ENCODE measurements around the gene RASAL2.
"Not testable (repeated sequence)": the region's sequence is repeated elsewhere in the genome, so short reads cannot be mapped to it uniquely, and the experiment has no call there.

The RASAL2 gene

GRCh38 chr1:178301141-178301540, 207.2 kb downstream of the RASAL2 start:
- no peak for DNase-seq

GRCh38 chr1:178307264-178307663, 213.4 kb downstream of the RASAL2 start:
- DNase-seq: no peak

GRCh38 chr1:178308438-178308837, 214.5 kb downstream of the RASAL2 start:
- no peak for DNase-seq

GRCh38 chr1:178310685-178311105, 216.8 kb downstream of the RASAL2 start:
- peak; percentile 74 for DNase-seq

GRCh38 chr1:178311164-178311563, 217.3 kb downstream of the RASAL2 start:
- DNase-seq: no peak

- not testable (repeated sequence) for DNase-seq
Observed at GRCh38 chr1:178320280-178320982, 226.5 kb downstream of the RASAL2 start.

GRCh38 chr1:178323067-178323466, 229.2 kb downstream of the RASAL2 start:
- no peak for DNase-seq

- no peak for DNase-seq
Observed at GRCh38 chr1:178324003-178324402, 230.1 kb downstream of the RASAL2 start.

GRCh38 chr1:178328728-178329127, 234.8 kb downstream of the RASAL2 start:
- no peak for DNase-seq

- no peak for DNase-seq
Observed at GRCh38 chr1:178330153-178330552, 236.2 kb downstream of the RASAL2 start.

GRCh38 chr1:178330848-178331497, 237.1 kb downstream of the RASAL2 start:
- no peak for DNase-seq

GRCh38 chr1:178335426-178335825, 241.5 kb downstream of the RASAL2 start:
- no peak for DNase-seq

- DNase-seq: no peak
Observed at GRCh38 chr1:178337091-178337706, 243.3 kb downstream of the RASAL2 start.

- DNase-seq: no peak
Observed at GRCh38 chr1:178339834-178340233, 245.9 kb downstream of the RASAL2 start.

- DNase-seq: peak; percentile 70
Observed at GRCh38 chr1:178341261-178341956, 247.5 kb downstream of the RASAL2 start.

- DNase-seq: no peak
Observed at GRCh38 chr1:178342745-178343144, 248.8 kb downstream of the RASAL2 start.

GRCh38 chr1:178344513-178345091, 250.7 kb downstream of the RASAL2 start:
- DNase-seq: peak; percentile 49

- no peak for DNase-seq
Observed at GRCh38 chr1:178345238-178345637, 251.3 kb downstream of the RASAL2 start.

GRCh38 chr1:178345807-178346206, 251.9 kb downstream of the RASAL2 start:
- no peak for DNase-seq

GRCh38 chr1:178349801-178350200, 255.9 kb downstream of the RASAL2 start:
- DNase-seq: no peak

GRCh38 chr1:178351911-178352310, 258.0 kb downstream of the RASAL2 start:
- DNase-seq: not testable (repeated sequence)

GRCh38 chr1:178352790-178353416, 259.0 kb downstream of the RASAL2 start:
- DNase-seq: no peak

GRCh38 chr1:178353524-178353923, 259.6 kb downstream of the RASAL2 start:
- DNase-seq: no peak
